Measurements from ENCODE around the gene PIGT. TPM values are rescaled to one million over a fixed set of nuclear protein-coding genes. Genes with fewer than 3 reads are reported as not detected.

PIGT gene
- total RNA-seq, 1 experiment from 2014 or later: 31.0 TPM

- DNase-seq (ENCODE audit: low spot score): no peak
- in situ Hi-C loops (cut with HindIII; ENCODE audit: low sequenced_read_pairs): no loop called here
These were observed 7.8 kb downstream of the PIGT start for GRCh38 chr20:45423700-45424099.

GRCh38 chr20:45425561-45425960 is 9.6 kb downstream of the PIGT start:
- DNase-seq (ENCODE audit: low spot score): no peak
- in situ Hi-C loops (cut with HindIII; ENCODE audit: low sequenced_read_pairs): no loop called here

- DNase-seq (ENCODE audit: low spot score): peak; percentile 30
- in situ Hi-C loops (cut with HindIII; ENCODE audit: low sequenced_read_pairs): no loop called here
These were observed 10.5 kb downstream of the PIGT start for GRCh38 chr20:45426320-45427016.

DNA sequence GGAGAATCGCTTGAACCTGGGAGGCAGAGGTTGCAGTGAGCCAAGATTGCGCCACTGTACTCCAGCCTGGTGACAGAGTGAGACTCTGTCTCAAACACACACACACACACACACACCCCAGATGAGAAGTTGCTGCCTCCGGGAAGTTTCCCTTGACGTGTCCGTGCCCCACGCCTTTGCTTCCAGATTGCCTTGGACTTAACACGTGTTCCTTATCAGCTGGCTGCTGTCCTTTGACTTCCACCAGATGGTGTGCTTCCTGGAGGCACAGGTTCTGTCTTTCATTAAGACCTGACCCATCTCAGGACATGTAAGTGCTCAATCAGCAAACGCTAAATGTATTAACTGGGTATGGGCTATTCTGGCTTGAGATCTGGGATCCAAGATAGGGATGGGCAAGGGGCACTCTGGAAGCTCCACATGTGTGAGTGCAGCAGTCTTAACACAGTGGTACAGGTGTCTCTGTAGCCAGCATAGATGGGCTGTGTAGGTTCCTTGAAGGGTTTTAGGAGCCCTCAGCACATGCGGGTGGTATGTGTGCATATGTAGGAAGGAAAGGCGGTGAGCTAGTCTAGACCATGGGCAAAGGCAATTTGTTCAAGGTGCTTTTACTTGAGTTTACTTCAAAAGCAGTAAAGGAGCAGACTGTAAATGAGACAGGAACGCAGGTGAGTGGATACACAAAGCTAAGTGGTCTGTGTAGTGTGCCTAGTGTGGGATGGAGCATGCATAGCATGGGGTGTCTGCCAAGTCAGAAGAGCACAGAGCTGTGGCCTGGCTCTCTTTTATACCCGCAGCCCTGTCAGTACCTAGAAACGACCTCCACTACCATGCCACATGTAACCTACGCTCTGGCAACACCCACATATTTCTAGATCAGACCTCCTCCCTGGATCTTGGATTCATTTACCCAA is 11.6 kb downstream of the PIGT start:
- in situ Hi-C loops (cut with HindIII; ENCODE audit: low sequenced_read_pairs): no loop called here
- DNase-seq (ENCODE audit: low spot score): no peak

DNA sequence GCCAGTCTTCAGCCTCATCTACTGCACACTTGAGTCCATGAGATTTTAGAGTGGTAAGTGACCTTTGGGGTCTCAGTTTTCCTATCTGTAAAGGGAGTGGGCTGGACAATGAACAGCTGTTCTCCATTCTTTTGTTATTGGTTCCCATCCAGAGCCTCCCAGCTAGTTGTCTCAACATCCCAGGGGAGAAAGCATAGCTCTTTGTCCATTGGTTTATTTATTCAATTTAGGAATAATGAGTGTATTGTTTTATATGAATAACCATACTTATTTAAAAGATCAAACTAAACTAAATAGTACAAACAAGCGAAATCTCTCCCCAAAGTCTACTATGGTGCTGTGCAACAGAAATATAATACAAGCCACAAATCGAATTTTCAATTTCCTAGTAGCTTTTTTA is 13.7 kb downstream of the PIGT start:
- no peak for DNase-seq (ENCODE audit: low spot score)
- in situ Hi-C loops (cut with HindIII; ENCODE audit: low sequenced_read_pairs): no loop called here

GRCh38 chr20:45432294-45432693 is 16.4 kb downstream of the PIGT start:
- in situ Hi-C loops (cut with HindIII; ENCODE audit: low sequenced_read_pairs): no loop called here

GRCh38 chr20:45433316-45433715 is 17.4 kb downstream of the PIGT start:
- peak; percentile 32 for DNase-seq (ENCODE audit: low spot score)
- in situ Hi-C loops (cut with HindIII; ENCODE audit: low sequenced_read_pairs): no loop called here

More at GRCh38 chr20:45432294-45432693, 16.4 kb downstream of the PIGT start:
- no peak for DNase-seq (ENCODE audit: low spot score)

GRCh38 chr20:45433976-45434375 is 18.0 kb downstream of the PIGT start:
- in situ Hi-C loops (cut with HindIII; ENCODE audit: low sequenced_read_pairs): no loop called here
- no peak for DNase-seq (ENCODE audit: low spot score)

- in situ Hi-C loops (cut with HindIII; ENCODE audit: low sequenced_read_pairs): no loop called here
- peak; percentile 85 for DNase-seq (ENCODE audit: low spot score)
These were observed 21.0 kb downstream of the PIGT start for GRCh38 chr20:45436732-45437485.

DNA sequence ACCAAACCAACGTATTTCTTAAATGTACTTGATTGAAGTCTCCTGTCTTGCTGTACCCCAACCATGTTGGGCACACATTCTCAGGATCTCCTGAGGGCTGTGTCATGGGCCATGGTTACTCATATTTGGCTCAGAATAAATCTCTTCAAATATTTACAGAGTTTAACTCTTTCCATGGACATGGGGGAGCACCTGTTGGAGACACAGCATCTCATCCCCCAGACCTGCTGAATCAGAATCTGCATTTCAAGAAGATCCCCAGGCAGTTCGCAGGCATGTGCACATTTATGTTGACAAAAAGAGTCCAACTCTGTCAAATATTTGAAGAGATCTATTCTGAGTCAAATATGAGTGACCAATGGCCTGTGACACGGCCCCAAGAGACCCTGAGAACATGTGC is 24.5 kb downstream of the PIGT start:
- DNase-seq (ENCODE audit: low spot score): no peak
- in situ Hi-C loops (cut with HindIII; ENCODE audit: low sequenced_read_pairs): no loop called here

- DNase-seq (ENCODE audit: low spot score): no peak
- in situ Hi-C loops (cut with HindIII; ENCODE audit: low sequenced_read_pairs): no loop called here
These were observed 25.1 kb downstream of the PIGT start for GRCh38 chr20:45440891-45441685.

DNA sequence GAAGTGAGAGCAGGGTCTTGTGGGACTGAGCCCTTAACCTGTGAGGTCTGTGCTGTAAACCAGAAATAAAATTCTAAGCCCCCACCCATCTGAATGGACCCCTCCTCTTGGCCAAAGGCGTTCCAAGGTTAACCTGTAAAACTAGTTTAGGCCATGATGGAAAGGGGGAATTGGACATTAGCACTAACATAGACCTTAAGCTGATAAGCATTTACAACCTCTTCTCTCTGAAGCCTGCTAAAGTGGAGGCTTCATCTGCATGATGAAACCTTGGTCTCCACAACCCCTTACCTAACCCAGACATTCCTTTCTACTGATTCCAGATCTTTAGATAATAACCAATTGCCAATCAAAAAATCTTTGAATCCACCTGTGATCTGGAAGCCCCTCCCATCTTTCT is 25.8 kb downstream of the PIGT start:
- in situ Hi-C loops (cut with HindIII; ENCODE audit: low sequenced_read_pairs): no loop called here
- DNase-seq (ENCODE audit: low spot score): no peak

DNA sequence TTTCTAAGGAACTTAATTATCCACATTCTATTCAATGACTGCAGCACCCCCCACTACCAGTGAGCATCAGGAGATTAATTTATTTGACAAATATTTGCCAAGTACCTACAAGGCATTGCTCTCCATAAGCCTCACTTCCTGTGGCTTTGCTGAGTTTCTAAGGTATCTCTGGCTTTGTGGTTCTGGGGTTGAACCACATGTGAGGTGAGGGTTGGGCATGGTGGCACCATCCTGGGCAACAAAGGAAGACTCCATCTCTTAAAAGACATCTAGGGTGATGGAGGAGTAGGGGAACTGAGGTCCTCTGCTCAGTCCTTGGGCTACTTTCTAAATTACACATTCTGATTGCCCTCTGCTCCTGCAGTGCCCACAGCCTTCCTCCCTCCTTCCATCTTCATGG is 28.1 kb downstream of the PIGT start:
- no peak for DNase-seq (ENCODE audit: low spot score)
- in situ Hi-C loops (cut with HindIII; ENCODE audit: low sequenced_read_pairs): no loop called here

GRCh38 chr20:45445805-45446562 is 30.0 kb downstream of the PIGT start:
- in situ Hi-C loops (cut with HindIII; ENCODE audit: low sequenced_read_pairs): no loop called here
- no peak for DNase-seq (ENCODE audit: low spot score)

GRCh38 chr20:45448270-45448669 is 32.3 kb downstream of the PIGT start:
- no peak for DNase-seq (ENCODE audit: low spot score)
- in situ Hi-C loops (cut with HindIII; ENCODE audit: low sequenced_read_pairs): no loop called here

DNA sequence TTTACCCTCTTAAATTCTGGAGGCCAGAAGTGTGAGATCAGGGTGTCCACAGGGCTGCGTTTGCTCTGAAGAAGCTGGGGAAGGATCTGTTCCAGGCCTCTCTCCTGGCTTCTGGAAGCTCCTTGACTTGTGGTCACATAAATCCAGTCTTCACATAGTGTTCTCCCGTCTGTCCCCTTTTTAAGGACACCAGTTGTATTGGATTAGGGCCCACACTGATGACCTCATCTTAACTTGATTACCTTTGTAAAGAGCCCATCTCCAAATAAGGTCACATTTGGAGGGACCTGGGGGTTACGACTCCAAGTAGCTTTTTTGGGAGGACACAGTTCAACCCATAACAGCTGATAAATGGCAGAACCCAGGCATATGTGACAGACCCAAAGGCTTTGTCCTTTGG is 33.6 kb downstream of the PIGT start:
- peak; percentile 41 for DNase-seq (ENCODE audit: low spot score)
- in situ Hi-C loops (cut with HindIII; ENCODE audit: low sequenced_read_pairs): no loop called here

- peak; percentile 33 for DNase-seq (ENCODE audit: low spot score)
- in situ Hi-C loops (cut with HindIII; ENCODE audit: low sequenced_read_pairs): no loop called here
These were observed 34.3 kb downstream of the PIGT start for GRCh38 chr20:45450097-45450818.

GRCh38 chr20:45452238-45452637 is 36.3 kb downstream of the PIGT start:
- DNase-seq (ENCODE audit: low spot score): no peak
- in situ Hi-C loops (cut with HindIII; ENCODE audit: low sequenced_read_pairs): no loop called here
